Trophoblast cell (in vitro differentiated cells and primary cell): ENCODE measurements around the gene TNFSF15.

Source experiments
- DNase-seq, 2 donors: peaks; one replicate each; pipeline ENCODE4 v3.0.0-alpha.2; 2016
- H2AFZ ChIP-seq: 2 replicates; pipeline ENCODE4 v1.6.1; 2013; ENCODE audit warnings: low read length, moderate library complexity, mild to moderate bottlenecking; ENCODE audit not compliant: insufficient read depth, poor library complexity
- H2AK5ac ChIP-seq: 2 replicates; pipeline ENCODE4 v1.6.1; 2013; ENCODE audit warnings: mild to moderate bottlenecking, low read length
- H2BK120ac ChIP-seq: 2 replicates; pipeline ENCODE4 v1.6.1; 2013; ENCODE audit warnings: low read length, mild to moderate bottlenecking, moderate library complexity; ENCODE audit not compliant: insufficient read depth, poor library complexity
- H2BK12ac ChIP-seq: 2 replicates; pipeline ENCODE4 v1.6.1; 2013; ENCODE audit warnings: mild to moderate bottlenecking, low read length, moderate library complexity
- H2BK5ac ChIP-seq: 2 replicates; pipeline ENCODE4 v1.6.1; 2013; ENCODE audit warnings: low read length, low read depth, moderate library complexity, mild to moderate bottlenecking; ENCODE audit not compliant: poor library complexity
- H3K14ac ChIP-seq: 2 replicates; pipeline ENCODE4 v1.6.1; 2013; ENCODE audit warnings: mild to moderate bottlenecking, low read length
- H3K18ac ChIP-seq: 2 replicates; pipeline ENCODE4 v1.6.1; 2013; ENCODE audit warnings: mild to moderate bottlenecking, low read length
- H3K23ac ChIP-seq: 2 replicates; pipeline ENCODE4 v1.6.1; 2013; ENCODE audit warnings: low read length
- H3K27ac ChIP-seq: 2 replicates; pipeline ENCODE4 v1.5.1; 2013; ENCODE audit warnings: low read depth, mild to moderate bottlenecking, inconsistent platforms, low read length, moderate library complexity
- H3K27me3 ChIP-seq: 2 replicates; pipeline ENCODE4 v1.6.1; 2013; ENCODE audit warnings: inconsistent platforms, mild to moderate bottlenecking, low read length, moderate library complexity; ENCODE audit not compliant: insufficient read depth
- H3K36me3 ChIP-seq, 2 experiments: 1 replicate in 1 of 2; 2 replicates in 1 of 2; pipeline ENCODE4 v1.6.1; 2013; ENCODE audit warnings: low read length in 2 of 2, mild to moderate bottlenecking in 2 of 2, moderate library complexity in 1 of 2; ENCODE audit not compliant: insufficient read depth in 2 of 2, control insufficient read depth in 1 of 2
- H3K4ac ChIP-seq: 2 replicates; pipeline ENCODE4 v1.6.1; 2013; ENCODE audit warnings: low read depth, mild to moderate bottlenecking, low read length, moderate library complexity
- H3K4me1 ChIP-seq, 2 experiments: 1 replicate in 1 of 2; 2 replicates in 1 of 2; pipeline ENCODE4 v1.6.1; 2013; ENCODE audit warnings: low read length in 2 of 2, mild to moderate bottlenecking in 2 of 2, moderate library complexity in 1 of 2; ENCODE audit not compliant: insufficient read depth in 2 of 2, control insufficient read depth in 1 of 2
- H3K4me2 ChIP-seq: 2 replicates; pipeline ENCODE4 v1.6.1; 2013; ENCODE audit warnings: inconsistent platforms, mild to moderate bottlenecking, low read length, moderate library complexity
- H3K4me3 ChIP-seq: 2 replicates; pipeline ENCODE4 v1.5.1; 2013; ENCODE audit warnings: mild to moderate bottlenecking, low read depth, low read length, inconsistent platforms
- H3K79me1 ChIP-seq: one replicate; pipeline ENCODE4 v1.6.1; 2013; ENCODE audit warnings: low read length
- H3K79me2 ChIP-seq: 2 replicates; pipeline ENCODE4 v1.6.1; 2013; ENCODE audit warnings: low read length, mild to moderate bottlenecking; ENCODE audit not compliant: control insufficient read depth, insufficient read depth, poor library complexity
- H3K9ac ChIP-seq: 2 replicates; pipeline ENCODE4 v1.6.1; 2013; ENCODE audit warnings: mild to moderate bottlenecking, low read length
- H3K9me3 ChIP-seq: 2 replicates; pipeline ENCODE4 v1.6.1; 2013; ENCODE audit warnings: low read depth, mild to moderate bottlenecking, control low read depth, inconsistent platforms, low read length; ENCODE audit not compliant: insufficient read depth
- H4K12ac ChIP-seq: 2 replicates; pipeline ENCODE4 v1.6.1; 2013; ENCODE audit warnings: low read depth, mild to moderate bottlenecking, low read length, moderate library complexity
- H4K8ac ChIP-seq: 2 replicates; pipeline ENCODE4 v1.6.1; 2013; ENCODE audit warnings: low read depth, mild to moderate bottlenecking, low read length, moderate library complexity
- H4K91ac ChIP-seq: one replicate; pipeline ENCODE4 v1.6.1; 2013; ENCODE audit warnings: low read depth, mild to moderate bottlenecking, low read length, moderate library complexity
- WGBS: extraction: QIAGEN DNeasy Blood & Tissue Kit; methylation state at CpG from one replicate; pipeline ENCODE4 v1.1.7; 2013; ENCODE audit warnings: missing lambda C conversion rate; ENCODE audit not compliant: insufficient read length, insufficient coverage; ENCODE audit errors: extremely low coverage; 5-methylcytosine and 5-hydroxymethylcytosine counted together

TNFSF15 gene

GRCh38 chr9:114836769-114837168 is 30.9 kb upstream of the TNFSF15 start:
- Histone ChIP-seq H3K4me3 (no peak overlapping the region), H3K4me2 (no peak overlapping the region), H3K27me3 (no peaks in the 10 kb centered on the region), H2AK5ac (no peak overlapping the region), H3K79me2 (no peaks in the 10 kb centered on the region), H3K4ac (no peak overlapping the region), H3K18ac (no peak overlapping the region), H4K8ac (no peak overlapping the region), H3K27ac (no peak overlapping the region), H3K4me1 (peaks cover 3 to 8% of the 10 kb centered on the region in 2 experiments), H4K12ac (no peak overlapping the region), H2BK120ac (no peak overlapping the region), H3K9me3 (peaks cover 7% of the 10 kb centered on the region), H2BK12ac (no peak overlapping the region), H3K36me3 (no peaks in the 10 kb centered on the region), H4K91ac (no peak overlapping the region), H3K9ac (no peak overlapping the region), H3K79me1 (peaks cover 4% of the 10 kb centered on the region), H2AFZ (no peak overlapping the region), H3K14ac (no peak overlapping the region), H3K23ac (no peak overlapping the region), H2BK5ac (no peak overlapping the region)
- no peak for DNase-seq
- WGBS = no CpG with 5 or more reads among the region's 3 CpGs

GRCh38 chr9:114834386-114834785 is 28.5 kb upstream of the TNFSF15 start:
- peaks cover 5% of the 10 kb centered on the region for H3K9me3 ChIP-seq
- H2AK5ac ChIP-seq = no peak overlapping the region
- peaks cover 4% of the 10 kb centered on the region for H3K79me1 ChIP-seq
- H3K4me2 ChIP-seq = no peak overlapping the region
- H3K27me3 ChIP-seq = no peaks in the 10 kb centered on the region
- no peak overlapping the region for H4K91ac ChIP-seq
- H3K23ac ChIP-seq = no peak overlapping the region
- H2AFZ ChIP-seq = no peak overlapping the region
- DNase-seq = no peak
- H3K4me1 ChIP-seq = peaks cover 3 to 12% of the 10 kb centered on the region in 2 experiments
- H4K12ac ChIP-seq = no peak overlapping the region
- no peaks in the 10 kb centered on the region for H3K36me3 ChIP-seq
- H2BK12ac ChIP-seq = no peak overlapping the region
- no peak overlapping the region for H3K9ac ChIP-seq
- no peak overlapping the region for H2BK120ac ChIP-seq
- no peak overlapping the region for H2BK5ac ChIP-seq
- no peak overlapping the region for H3K4ac ChIP-seq
- H3K4me3 ChIP-seq = no peak overlapping the region
- H3K14ac ChIP-seq = no peak overlapping the region
- no peaks in the 10 kb centered on the region for H3K79me2 ChIP-seq
- no peak overlapping the region for H4K8ac ChIP-seq
- H3K18ac ChIP-seq = no peak overlapping the region
- no peak overlapping the region for H3K27ac ChIP-seq

- H3K4me1 ChIP-seq = peaks cover 0 to 5% of the 10 kb centered on the region in 2 experiments
- no peak overlapping the region for H3K14ac ChIP-seq
- no peaks in the 10 kb centered on the region for H3K79me2 ChIP-seq
- H3K9me3 ChIP-seq = no peaks in the 10 kb centered on the region
- no peaks in the 10 kb centered on the region for H3K27me3 ChIP-seq
- no peak overlapping the region for H3K27ac ChIP-seq
- H4K12ac ChIP-seq = no peak overlapping the region
- no peak overlapping the region for H4K8ac ChIP-seq
- no peak overlapping the region for H2BK120ac ChIP-seq
- no peak overlapping the region for H2BK12ac ChIP-seq
- no CpG with 5 or more reads among the region's 1 CpG for WGBS
- H3K23ac ChIP-seq = no peak overlapping the region
- H2AK5ac ChIP-seq = no peak overlapping the region
- H3K79me1 ChIP-seq = no peaks in the 10 kb centered on the region
- no peak overlapping the region for H3K4me3 ChIP-seq
- no peak overlapping the region for H3K18ac ChIP-seq
- H2BK5ac ChIP-seq = no peak overlapping the region
- DNase-seq = no peak
- H4K91ac ChIP-seq = no peak overlapping the region
- no peak overlapping the region for H3K4me2 ChIP-seq
- no peak overlapping the region for H2AFZ ChIP-seq
- H3K9ac ChIP-seq = no peak overlapping the region
- H3K4ac ChIP-seq = no peak overlapping the region
- H3K36me3 ChIP-seq = no peaks in the 10 kb centered on the region
These were observed 24.7 kb upstream of the TNFSF15 start for GRCh38 chr9:114830546-114830945.

- Histone ChIP-seq H3K4ac (no peak overlapping the region), H2BK5ac (no peak overlapping the region), H4K12ac (no peak overlapping the region), H3K14ac (no peak overlapping the region), H3K9ac (no peak overlapping the region), H3K18ac (no peak overlapping the region), H3K4me3 (no peak overlapping the region), H3K27me3 (no peaks in the 10 kb centered on the region), H3K4me1 (peaks cover 0 to 4% of the 10 kb centered on the region in 2 experiments), H2BK12ac (no peak overlapping the region), H3K23ac (no peak overlapping the region), H3K4me2 (no peak overlapping the region), H2AFZ (no peak overlapping the region), H3K36me3 (no peaks in the 10 kb centered on the region), H2AK5ac (no peak overlapping the region), H3K79me1 (no peaks in the 10 kb centered on the region), H3K9me3 (no peaks in the 10 kb centered on the region), H3K79me2 (no peaks in the 10 kb centered on the region), H3K27ac (no peak overlapping the region), H4K8ac (no peak overlapping the region), H4K91ac (no peak overlapping the region), H2BK120ac (no peak overlapping the region)
- no CpG with 5 or more reads among the region's 3 CpGs for WGBS
- DNase-seq = no peak
These were observed 24.0 kb upstream of the TNFSF15 start for GRCh38 chr9:114829574-114830440.
